Measurements from ENCODE around the gene FNDC3B.

FNDC3B gene

GRCh38 chr3:172384836-172385235 is 345.5 kb downstream of the FNDC3B start:
- no peak for DNase-seq (ENCODE audit: low spot score)

DNA sequence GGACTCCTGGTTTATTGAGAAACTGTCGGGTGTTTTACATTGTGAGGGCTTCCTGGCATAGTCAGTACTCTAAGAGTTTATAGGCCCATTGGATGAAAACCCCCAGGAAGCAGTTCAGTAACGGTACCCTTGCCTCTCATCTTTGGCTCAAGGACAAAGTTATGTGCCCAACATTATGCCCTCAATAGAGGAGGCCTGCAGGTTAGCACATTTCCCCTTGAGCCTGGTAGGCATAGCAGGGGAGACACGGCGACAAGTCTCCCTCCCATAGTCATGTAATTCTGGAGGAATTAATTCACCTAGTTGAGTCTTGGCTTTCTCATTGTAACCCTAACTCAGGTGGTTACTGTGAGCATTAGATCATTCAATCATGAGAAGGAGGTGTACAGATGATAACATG is 348.4 kb downstream of the FNDC3B start:
- DNase-seq (ENCODE audit: low spot score), result no peak
- TF ChIP-seq CTCF (IDR thresholded peaks at IDR 0.05; ENCODE audit: extremely low read depth, missing control alignments), result no peak

More at GRCh38 chr3:172384836-172385235, 345.5 kb downstream of the FNDC3B start:
- no peak for TF ChIP-seq CTCF (IDR thresholded peaks at IDR 0.05; ENCODE audit: extremely low read depth, missing control alignments)

DNA sequence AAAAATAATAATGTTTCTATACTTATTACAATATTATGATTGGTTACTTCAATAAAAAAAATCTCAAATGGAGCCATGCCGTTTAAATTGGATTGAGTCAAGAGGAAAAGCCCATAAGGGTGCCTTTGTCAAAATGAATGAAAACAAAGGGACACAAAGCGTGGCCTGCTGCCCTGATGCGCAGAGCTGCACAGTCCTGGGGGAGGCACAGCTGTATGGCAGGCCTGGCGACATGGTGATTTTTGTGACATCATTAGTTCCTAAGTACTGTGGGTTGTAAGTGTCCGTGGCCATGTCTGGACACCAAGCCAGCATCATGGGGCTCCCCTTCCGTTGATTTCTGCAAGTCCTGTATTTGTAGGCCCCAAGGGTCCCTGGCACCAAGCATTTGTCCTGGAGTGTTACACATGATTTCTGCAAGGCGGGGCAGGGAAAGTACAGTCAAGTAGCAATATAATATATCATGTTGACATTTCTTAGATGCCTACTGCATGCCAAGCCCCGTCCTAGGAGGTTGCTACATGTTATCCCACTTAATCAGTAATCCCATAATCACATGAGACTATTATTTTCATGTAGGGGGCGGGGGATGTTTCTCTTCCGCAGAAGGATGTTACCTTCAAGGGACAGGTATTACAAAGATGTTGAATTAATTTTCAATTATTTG is 349.2 kb downstream of the FNDC3B start:
- DNase-seq (ENCODE audit: low spot score), result no peak
- TF ChIP-seq CTCF (IDR thresholded peaks at IDR 0.05; ENCODE audit: extremely low read depth, missing control alignments), result no peak

- DNase-seq (ENCODE audit: low spot score), result no peak
- no peak for TF ChIP-seq CTCF (IDR thresholded peaks at IDR 0.05; ENCODE audit: extremely low read depth, missing control alignments)
These were observed 351.4 kb downstream of the FNDC3B start for GRCh38 chr3:172390792-172391191.

DNA sequence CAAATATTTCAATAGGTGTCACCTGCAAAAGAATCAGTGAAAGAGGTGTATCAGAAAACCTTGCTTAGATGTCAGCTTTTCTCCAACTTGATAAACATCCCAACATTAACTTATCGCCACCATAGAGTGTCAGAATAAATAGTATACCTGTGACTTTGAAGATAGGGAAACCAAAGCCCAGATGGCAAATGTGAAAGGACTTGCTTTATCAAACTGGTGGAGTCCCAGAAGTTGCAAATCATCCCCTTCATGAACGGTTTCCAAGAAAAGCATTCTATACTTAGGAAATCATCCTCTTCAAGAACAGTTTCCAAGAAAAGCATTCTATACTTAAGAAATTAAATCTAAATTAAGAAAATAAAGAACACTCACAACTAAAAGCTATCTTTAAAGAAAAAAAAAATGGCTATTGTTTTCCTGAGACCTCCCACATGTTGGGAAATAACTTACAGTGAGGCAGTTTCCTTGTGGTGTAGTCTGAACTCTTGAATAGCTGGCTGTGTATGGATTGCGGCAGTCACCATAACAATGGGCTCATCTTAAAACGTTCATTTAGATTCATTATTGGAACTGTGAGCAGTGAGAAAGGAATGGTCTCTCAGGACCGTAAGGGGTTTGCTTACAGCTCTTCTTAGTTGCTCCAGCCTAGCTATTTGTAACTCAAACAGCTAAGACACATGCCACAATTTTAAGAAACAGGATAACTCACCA is 352.4 kb downstream of the FNDC3B start:
- TF ChIP-seq CTCF (IDR thresholded peaks at IDR 0.05; ENCODE audit: extremely low read depth, missing control alignments), result no peak
- no peak for DNase-seq (ENCODE audit: low spot score)

DNA sequence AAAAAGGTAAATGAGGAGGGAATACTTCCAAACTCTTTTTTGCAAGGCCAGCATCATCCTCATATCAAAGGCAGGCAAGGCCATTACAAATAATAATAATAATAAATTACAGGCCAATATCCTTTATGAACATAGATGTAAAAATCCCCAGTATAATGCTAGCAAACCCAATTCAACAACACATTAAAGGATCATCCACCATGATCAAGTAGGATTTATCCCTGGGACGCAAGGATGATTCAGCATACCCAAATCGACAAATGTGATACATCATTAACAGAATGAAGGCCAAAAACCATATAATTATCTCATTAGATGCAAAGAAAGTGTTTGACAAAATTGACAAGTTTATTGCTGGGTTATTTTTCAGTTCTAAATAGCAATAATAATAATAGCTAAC is 355.3 kb downstream of the FNDC3B start:
- DNase-seq (ENCODE audit: low spot score), result no peak
- no peak for TF ChIP-seq CTCF (IDR thresholded peaks at IDR 0.05; ENCODE audit: extremely low read depth, missing control alignments)

- TF ChIP-seq CTCF (IDR thresholded peaks at IDR 0.05; ENCODE audit: extremely low read depth, missing control alignments), result no peak
- no peak for DNase-seq (ENCODE audit: low spot score)
These were observed 357.0 kb downstream of the FNDC3B start for GRCh38 chr3:172396400-172396799.

Data from GM20000 (cell line).